ENCODE data around the gene ARF4. TPM values are rescaled to one million over a fixed set of nuclear protein-coding genes. Genes with fewer than 3 reads are reported as not detected.

The ARF4 gene
- total RNA-seq, 4 donors from 2014 or later = 53.7 to 96.9 (median 83.9) TPM

GRCh38 chr3:57570878-57571277 is 26.3 kb downstream of the ARF4 start:
- no peak for DNase-seq (ENCODE audit: low spot score in 2 of 2)
- no peaks in the 10 kb centered on the region for H3K27me3 ChIP-seq
- no peaks in the 10 kb centered on the region for H3K9me3 ChIP-seq
- no peak overlapping the region for H3K27ac ChIP-seq
- peaks cover 2 to 76% (median 17%) of the 10 kb centered on the region in 3 donors for H3K36me3 ChIP-seq
- 96 to 97% methylated on average over 2 of the region's 2 CpGs for WGBS, 2 donors
- TF ChIP-seq EP300 (IDR thresholded peaks at IDR 0.05) (no peak), POLR2A (IDR thresholded peaks at IDR 0.05) (no peak)
- no peak overlapping the region for H3K4me3 ChIP-seq
- H3K4me1 ChIP-seq = peaks cover 0 to 4% (median 0%) of the 10 kb centered on the region in 4 donors

DNA sequence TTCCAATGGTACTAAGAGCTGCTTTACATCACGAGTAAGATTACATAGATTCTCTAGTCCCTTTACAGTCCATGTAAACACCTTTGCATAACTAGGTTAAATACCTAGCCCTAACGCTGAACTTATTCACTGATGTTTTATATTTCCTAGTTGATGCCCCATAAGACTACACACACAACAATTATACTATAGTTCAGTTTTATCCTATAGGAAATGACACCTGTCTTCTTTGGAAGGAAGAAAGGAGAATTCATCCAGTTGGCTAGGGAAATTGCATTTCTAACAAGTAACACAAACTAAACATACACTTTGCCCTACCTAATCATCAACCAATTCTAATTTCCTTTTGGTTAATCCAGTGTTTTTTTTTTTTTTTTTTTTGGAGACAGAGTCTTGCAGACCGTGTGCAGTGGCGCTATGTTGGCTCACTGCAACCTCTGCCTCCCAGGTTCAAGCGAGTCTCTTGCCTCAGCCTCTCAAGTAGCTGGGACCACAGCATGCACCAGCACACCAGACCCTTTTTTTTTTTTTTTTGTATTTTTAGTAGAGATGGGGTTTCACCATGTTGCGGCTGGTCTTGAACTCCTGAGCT is 27.2 kb downstream of the ARF4 start:
- Histone ChIP-seq H3K27me3 (no peaks in the 10 kb centered on the region), H3K9me3 (no peaks in the 10 kb centered on the region), H3K27ac (no peak overlapping the region), H3K4me1 (no peaks in the 10 kb centered on the region), H3K36me3 (peaks cover under 1 to 80% (median 15%) of the 10 kb centered on the region in 3 donors), H3K4me3 (no peak overlapping the region)
- DNase-seq (ENCODE audit: low spot score in 2 of 2) = no peak
- WGBS, 2 donors = 76 to 84% methylated on average over 6 of the region's 6 CpGs
- TF ChIP-seq EP300 (IDR thresholded peaks at IDR 0.05) (no peak), POLR2A (IDR thresholded peaks at IDR 0.05) (no peak)
- TF ChIP-seq, protein P1, sequence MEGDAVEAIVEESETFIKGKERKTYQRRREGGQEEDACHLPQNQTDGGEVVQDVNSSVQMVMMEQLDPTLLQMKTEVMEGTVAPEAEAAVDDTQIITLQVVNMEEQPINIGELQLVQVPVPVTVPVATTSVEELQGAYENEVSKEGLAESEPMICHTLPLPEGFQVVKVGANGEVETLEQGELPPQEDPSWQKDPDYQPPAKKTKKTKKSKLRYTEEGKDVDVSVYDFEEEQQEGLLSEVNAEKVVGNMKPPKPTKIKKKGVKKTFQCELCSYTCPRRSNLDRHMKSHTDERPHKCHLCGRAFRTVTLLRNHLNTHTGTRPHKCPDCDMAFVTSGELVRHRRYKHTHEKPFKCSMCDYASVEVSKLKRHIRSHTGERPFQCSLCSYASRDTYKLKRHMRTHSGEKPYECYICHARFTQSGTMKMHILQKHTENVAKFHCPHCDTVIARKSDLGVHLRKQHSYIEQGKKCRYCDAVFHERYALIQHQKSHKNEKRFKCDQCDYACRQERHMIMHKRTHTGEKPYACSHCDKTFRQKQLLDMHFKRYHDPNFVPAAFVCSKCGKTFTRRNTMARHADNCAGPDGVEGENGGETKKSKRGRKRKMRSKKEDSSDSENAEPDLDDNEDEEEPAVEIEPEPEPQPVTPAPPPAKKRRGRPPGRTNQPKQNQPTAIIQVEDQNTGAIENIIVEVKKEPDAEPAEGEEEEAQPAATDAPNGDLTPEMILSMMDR (IDR thresholded peaks at IDR 0.05) = no peak

GRCh38 chr3:57559526-57559925 is 37.6 kb downstream of the ARF4 start:
- H3K27ac ChIP-seq = no peak overlapping the region
- no peaks in the 10 kb centered on the region for H3K9me3 ChIP-seq
- no peak overlapping the region for H3K4me3 ChIP-seq
- DNase-seq (ENCODE audit: low spot score in 2 of 2) = no peak
- H3K27me3 ChIP-seq = no peaks in the 10 kb centered on the region
- WGBS, 2 donors = 97% methylated on average over 1 of the region's 1 CpG
- peaks cover 0 to 33% (median 0%) of the 10 kb centered on the region in 3 donors for H3K36me3 ChIP-seq
- peaks cover 0 to 41% (median 17%) of the 10 kb centered on the region in 4 donors for H3K4me1 ChIP-seq
- TF ChIP-seq EP300 (IDR thresholded peaks at IDR 0.05) = no peak
- no peak for TF ChIP-seq POLR2A (IDR thresholded peaks at IDR 0.05)
- TF ChIP-seq, protein P1 (IDR thresholded peaks at IDR 0.05) = no peak

DNA sequence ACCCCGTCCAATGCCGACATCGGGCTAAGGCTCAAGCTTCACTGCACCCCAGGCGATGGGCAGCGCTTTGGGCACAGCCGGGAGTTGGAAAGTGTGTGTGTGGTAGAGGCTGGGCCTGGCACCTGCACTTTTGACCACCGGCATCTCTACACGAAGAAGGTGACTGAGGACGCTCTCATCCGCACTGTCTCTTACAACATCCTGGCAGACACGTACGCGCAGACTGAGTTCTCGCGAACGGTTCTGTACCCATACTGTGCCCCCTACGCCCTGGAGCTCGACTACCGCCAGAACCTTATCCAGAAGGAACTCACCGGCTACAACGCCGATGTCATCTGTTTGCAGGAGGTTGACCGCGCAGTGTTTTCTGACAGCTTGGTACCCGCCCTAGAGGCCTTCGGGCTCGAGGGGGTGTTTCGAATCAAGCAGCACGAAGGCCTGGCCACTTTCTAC is 40.0 kb downstream of the ARF4 start:
- Histone ChIP-seq H3K9me3 (no peaks in the 10 kb centered on the region), H3K4me1 (peaks cover 0 to 41% (median 17%) of the 10 kb centered on the region in 4 donors), H3K36me3 (peaks cover 0 to 24% (median 0%) of the 10 kb centered on the region in 3 donors), H3K27me3 (no peaks in the 10 kb centered on the region), H3K27ac (peak overlapping the region in 2 of 4 donors; percentile 82 to 94), H3K4me3 (peak overlapping the region; percentile 75 to 99 (median 88))
- TF ChIP-seq POLR2A (IDR thresholded peaks at IDR 0.05) (no peak), EP300 (IDR thresholded peaks at IDR 0.05) (no peak)
- TF ChIP-seq, protein P1 (IDR thresholded peaks at IDR 0.05) = no peak
- 1 to 2% methylated on average over 17 to 29 of the region's 29 CpGs for WGBS, 2 donors
- no peak for DNase-seq (ENCODE audit: low spot score in 2 of 2)

DNA sequence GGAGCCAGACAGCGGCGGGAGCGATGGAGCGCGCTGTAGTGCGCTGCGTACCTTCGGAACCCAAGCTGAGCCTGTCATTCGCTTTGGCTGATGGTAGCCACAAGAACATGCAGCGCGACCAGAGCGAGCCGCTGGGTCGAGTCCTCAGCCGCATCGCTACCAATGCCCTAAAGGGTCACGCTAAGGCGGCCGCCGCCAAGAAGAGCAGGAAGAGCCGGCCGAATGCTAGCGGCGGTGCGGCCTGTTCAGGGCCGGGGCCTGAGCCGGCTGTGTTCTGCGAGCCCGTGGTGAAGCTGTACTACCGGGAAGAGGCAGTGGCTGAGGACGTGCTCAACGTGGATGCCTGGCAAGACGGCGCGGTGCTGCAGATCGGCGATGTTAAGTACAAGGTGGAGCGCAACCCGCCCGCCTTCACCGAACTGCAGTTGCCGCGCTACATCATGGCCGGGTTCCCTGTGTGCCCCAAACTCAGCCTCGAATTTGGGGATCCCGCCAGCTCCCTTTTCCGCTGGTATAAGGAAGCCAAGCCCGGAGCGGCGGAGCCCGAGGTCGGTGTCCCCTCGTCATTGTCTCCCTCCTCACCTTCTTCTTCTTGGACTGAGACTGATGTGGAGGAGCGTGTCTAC is 40.6 kb downstream of the ARF4 start:
- 1% methylated on average over 17 to 28 of the region's 54 CpGs for WGBS, 2 donors
- H3K36me3 ChIP-seq = peaks cover 0 to 24% (median 0%) of the 10 kb centered on the region in 3 donors
- TF ChIP-seq EP300 (IDR thresholded peaks at IDR 0.05) = no peak
- TF ChIP-seq POLR2A (IDR thresholded peaks at IDR 0.05) = no peak
- TF ChIP-seq, protein P1 (IDR thresholded peaks at IDR 0.05) = no peak
- no peaks in the 10 kb centered on the region for H3K9me3 ChIP-seq
- no peaks in the 10 kb centered on the region for H3K27me3 ChIP-seq
- H3K27ac ChIP-seq = peak overlapping the region; percentile 66 to 94 (median 83)
- DNase-seq (ENCODE audit: low spot score in 2 of 2) = no peak
- H3K4me1 ChIP-seq = peaks cover 0 to 41% (median 17%) of the 10 kb centered on the region in 4 donors
- H3K4me3 ChIP-seq = peak overlapping the region; percentile 75 to 99 (median 88)
